Activated naive CD4-positive, alpha-beta T cell treated with anti-CD3 and anti-CD28 coated beads, Interleukin-2, amount 50 U/mL, for 24 hours (primary cell): ENCODE results near the gene PDZRN4.
"Not testable (repeated sequence)": the region's sequence is repeated elsewhere in the genome, so short reads cannot be mapped to it uniquely, and the experiment has no call there.

Source experiments
- H3K27ac Mint-ChIP-seq: one replicate; pipeline ENCODE4 v1.8.0; 2021; ENCODE audit warnings: mild to moderate bottlenecking, mixed read lengths
- H3K27me3 Mint-ChIP-seq: one replicate; pipeline ENCODE4 v1.8.0; 2021; ENCODE audit warnings: mixed read lengths
- H3K36me3 Mint-ChIP-seq: one replicate; pipeline ENCODE4 v1.8.0; 2021; ENCODE audit warnings: mixed read lengths
- H3K4me1 Mint-ChIP-seq: one replicate; pipeline ENCODE4 v1.8.0; 2021; ENCODE audit warnings: mixed read lengths
- H3K4me3 Mint-ChIP-seq: one replicate; pipeline ENCODE4 v1.8.0; 2021; ENCODE audit warnings: mild to moderate bottlenecking, mixed read lengths
- H3K9me3 Mint-ChIP-seq: one replicate; pipeline ENCODE4 v1.8.0; 2021; ENCODE audit warnings: mixed read lengths

The PDZRN4 gene

DNA sequence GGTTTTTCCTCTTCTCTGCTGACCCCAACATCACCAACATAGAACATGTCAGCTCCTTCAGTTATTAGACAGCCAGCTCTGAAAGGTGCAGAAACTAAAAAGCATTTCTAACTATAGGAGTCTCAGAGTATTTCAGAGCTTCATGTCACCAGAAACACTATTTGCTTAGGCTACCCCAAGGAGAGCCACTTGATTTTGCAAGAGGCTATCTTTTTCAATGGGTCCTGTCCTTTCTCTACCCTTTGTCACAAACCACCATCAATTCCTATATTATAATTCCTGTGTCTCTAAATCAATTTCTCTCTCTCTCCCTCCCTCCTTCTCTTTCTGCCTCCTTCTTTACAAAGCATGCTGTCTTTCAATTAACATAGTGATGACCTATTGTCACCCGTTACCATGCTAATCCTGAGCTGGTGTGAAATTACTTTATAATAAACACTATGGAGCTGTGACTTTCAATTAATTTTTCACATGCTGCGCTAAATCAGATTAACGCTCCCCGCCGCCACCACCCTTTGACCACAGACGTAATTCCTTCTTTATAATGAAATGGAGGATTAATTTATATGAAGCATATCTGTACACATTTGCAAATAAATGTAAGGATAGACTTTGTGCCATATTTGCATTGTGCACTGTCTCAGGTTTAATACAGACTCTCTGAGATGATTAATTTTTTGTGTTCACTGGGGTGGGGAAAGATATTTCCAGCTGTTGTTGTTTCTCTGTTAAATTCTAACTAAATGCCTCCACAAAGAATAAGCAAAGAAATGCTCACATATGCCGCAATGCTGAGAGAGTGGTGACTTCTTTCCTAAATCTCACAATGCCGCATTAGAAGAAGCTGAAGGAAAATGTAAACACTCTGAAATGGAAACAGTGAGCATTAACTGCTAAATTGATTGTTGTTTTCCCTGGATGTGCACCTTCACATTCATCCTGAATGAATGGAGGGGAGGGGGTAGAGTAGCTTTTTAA lies 418.6 kb downstream of the PDZRN4 start:
- H3K4me1 Mint-ChIP-seq: no peaks in the 10 kb centered on the region

DNA sequence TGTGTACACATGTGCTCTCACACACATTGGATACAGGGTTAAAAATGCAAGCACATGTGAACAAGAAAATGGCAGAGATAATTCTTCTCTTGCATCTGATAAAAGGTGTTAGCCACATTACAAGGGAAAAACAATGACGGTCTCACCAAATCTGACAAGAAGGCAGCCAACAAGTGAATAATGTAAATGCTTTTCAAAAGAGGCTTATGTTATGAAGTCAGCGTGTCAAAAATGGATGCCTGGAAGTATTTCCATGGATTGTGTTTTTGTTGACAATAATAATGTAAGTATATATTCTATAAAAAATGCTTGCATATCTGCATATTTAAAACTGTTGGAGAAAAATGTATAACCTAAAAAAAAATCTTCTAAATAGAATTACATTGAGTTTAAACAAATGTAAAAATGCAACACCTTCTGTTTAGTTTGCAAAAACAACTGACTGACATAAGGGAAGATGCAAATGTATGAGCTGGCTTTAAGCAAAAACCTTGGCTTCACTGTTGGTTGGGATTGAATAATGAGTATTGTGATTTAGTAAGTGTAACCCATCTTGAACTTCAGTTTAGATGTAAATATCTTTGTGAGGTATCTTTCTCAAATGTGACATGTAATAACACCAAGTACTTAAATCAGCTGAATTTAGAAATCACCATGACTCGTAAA lies 424.9 kb downstream of the PDZRN4 start:
- H3K36me3 Mint-ChIP-seq: no peaks in the 10 kb centered on the region
- no peak overlapping the region for H3K4me3 Mint-ChIP-seq
- H3K9me3 Mint-ChIP-seq: no peaks in the 10 kb centered on the region
- no peak overlapping the region for H3K27ac Mint-ChIP-seq
- H3K4me1 Mint-ChIP-seq: no peaks in the 10 kb centered on the region
- H3K27me3 Mint-ChIP-seq: no peaks in the 10 kb centered on the region

More for the DNA sequence above, 418.6 kb downstream of the PDZRN4 start:
- H3K27ac Mint-ChIP-seq: no peak overlapping the region
- no peaks in the 10 kb centered on the region for H3K36me3 Mint-ChIP-seq
- H3K27me3 Mint-ChIP-seq: no peaks in the 10 kb centered on the region
- H3K9me3 Mint-ChIP-seq: peaks cover under 1% of the 10 kb centered on the region
- no peak overlapping the region for H3K4me3 Mint-ChIP-seq

DNA sequence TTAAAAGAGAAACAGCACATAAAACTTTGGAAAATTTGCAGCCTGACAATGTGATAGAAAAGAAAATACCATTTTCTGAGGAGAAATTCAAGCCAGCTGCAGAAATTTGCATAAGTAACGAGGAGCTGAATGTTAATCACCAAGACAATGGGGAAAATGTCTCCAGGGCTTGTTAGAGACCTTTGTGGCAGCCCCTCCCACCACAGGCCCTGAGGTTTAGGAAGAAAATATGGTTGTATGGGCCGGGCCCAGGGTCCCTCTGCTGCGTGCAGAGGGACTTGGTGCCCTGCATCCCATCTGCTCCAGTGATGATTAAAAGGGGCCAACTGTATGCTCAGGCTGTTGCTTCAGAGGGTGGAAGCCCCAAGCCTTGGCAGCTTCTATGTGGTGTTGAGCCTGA lies 427.1 kb downstream of the PDZRN4 start:
- H3K9me3 Mint-ChIP-seq, H3K27me3 Mint-ChIP-seq, H3K4me3 Mint-ChIP-seq, H3K36me3 Mint-ChIP-seq, H3K27ac Mint-ChIP-seq, H3K4me1 Mint-ChIP-seq: not testable (repeated sequence)

DNA sequence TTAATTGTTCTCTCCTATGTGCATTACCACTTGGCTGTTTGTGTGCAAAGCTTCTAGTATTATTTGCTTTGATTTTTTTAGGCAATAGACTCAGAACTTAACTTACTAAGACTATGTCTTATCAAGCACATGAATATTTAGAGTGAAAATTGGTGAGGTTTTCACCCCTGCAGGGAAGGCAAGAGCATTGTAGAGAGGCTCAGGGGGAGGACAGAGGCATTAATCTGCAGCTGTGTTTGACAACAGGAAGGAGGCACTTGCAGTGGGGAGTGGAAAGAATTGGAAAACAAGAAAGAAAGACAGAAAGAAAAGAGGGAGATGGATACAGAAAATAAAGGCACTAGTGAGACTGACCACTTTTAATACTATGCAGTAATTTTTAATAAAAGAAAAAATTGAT lies 431.6 kb downstream of the PDZRN4 start:
- no peaks in the 10 kb centered on the region for H3K4me1 Mint-ChIP-seq
- H3K36me3 Mint-ChIP-seq: no peaks in the 10 kb centered on the region

DNA sequence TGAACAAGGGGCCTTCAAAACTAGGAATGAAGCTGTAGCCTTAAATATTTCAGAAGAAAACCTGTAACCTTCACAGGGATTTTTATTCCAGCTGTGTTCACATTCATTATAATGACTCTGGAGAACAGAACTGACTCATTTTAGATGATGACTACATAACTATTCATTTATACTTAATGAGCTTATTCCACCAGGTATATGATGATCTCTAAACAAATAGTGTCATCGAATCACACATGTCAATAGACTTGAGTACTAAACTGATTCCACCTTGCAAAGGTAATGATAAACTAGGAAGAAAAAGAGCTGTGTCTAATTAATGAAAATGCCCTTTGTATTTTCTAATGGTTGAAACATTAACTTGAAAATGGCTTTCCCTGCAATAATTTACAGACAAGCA lies 433.2 kb downstream of the PDZRN4 start:
- Mint-ChIP-seq H3K27me3 (no peaks in the 10 kb centered on the region), H3K27ac (no peak overlapping the region), H3K4me3 (no peak overlapping the region), H3K9me3 (no peaks in the 10 kb centered on the region), H3K36me3 (no peaks in the 10 kb centered on the region), H3K4me1 (no peaks in the 10 kb centered on the region)

More for the DNA sequence above, 431.6 kb downstream of the PDZRN4 start:
- Mint-ChIP-seq H3K27ac (no peak overlapping the region), H3K4me3 (no peak overlapping the region), H3K9me3 (no peaks in the 10 kb centered on the region), H3K27me3 (no peaks in the 10 kb centered on the region)
